DND-41 (cell line): Measurements from ENCODE around the gene RNASEH1.

ENCODE experiments used
- ATAC-seq: fragments of 200-7000 bp; cut with Tn5 transposase; 3 replicates; pipeline ENCODE4 v1.9.1; 2021; ENCODE audit warnings: low read depth; ENCODE audit not compliant: insufficient read depth
- DNase-seq: peaks from one replicate; pipeline ENCODE4 v3.0.0-alpha.2; 2020
- H2AFZ ChIP-seq: 2 replicates; pipeline ENCODE4 v1.6.0; 2012; ENCODE audit warnings: low read depth, low read length
- H3K27ac ChIP-seq: 2 replicates; pipeline ENCODE4 v1.5.1; 2012; ENCODE audit warnings: low read length, inconsistent platforms
- H3K27me3 ChIP-seq: fragments of 200-600 bp; sonication (generic); 2 replicates; pipeline ENCODE4 v1.6.0; 2012; ENCODE audit warnings: low read length, mild to moderate bottlenecking, inconsistent platforms; ENCODE audit not compliant: insufficient read depth, poor library complexity
- H3K36me3 ChIP-seq: 2 replicates; pipeline ENCODE4 v1.5.1; 2012; ENCODE audit warnings: low read length, inconsistent platforms; ENCODE audit not compliant: insufficient read depth
- H3K4me1 ChIP-seq: 2 replicates; pipeline ENCODE4 v1.5.1; 2012; ENCODE audit warnings: mild to moderate bottlenecking, low read length; ENCODE audit not compliant: insufficient read depth
- H3K4me2 ChIP-seq: 2 replicates; pipeline ENCODE4 v1.6.0; 2012; ENCODE audit warnings: mild to moderate bottlenecking, moderate library complexity, low read length, inconsistent platforms; ENCODE audit not compliant: insufficient read depth
- H3K4me3 ChIP-seq, 2 experiments: fragments of 200-600 bp in 1 of 2; shearing (Covaris generic) in 1 of 2; 2 replicates each; pipeline ENCODE4 v1.5.1; 2012 to 2016; ENCODE audit warnings: inconsistent platforms in 2 of 2, low read length in 2 of 2, mild to moderate bottlenecking in 2 of 2, low read depth in 1 of 2, moderate library complexity in 1 of 2
- H3K79me2 ChIP-seq: 2 replicates; pipeline ENCODE4 v1.6.0; 2012; ENCODE audit warnings: low read length, inconsistent platforms; ENCODE audit not compliant: insufficient read depth
- H3K9ac ChIP-seq: 2 replicates; pipeline ENCODE4 v1.6.0; 2012; ENCODE audit warnings: low read depth, mild to moderate bottlenecking, inconsistent platforms, low read length, moderate library complexity
- H3K9me3 ChIP-seq: 2 replicates; pipeline ENCODE4 v1.5.1; 2012; ENCODE audit warnings: low read length, moderate library complexity, mild to moderate bottlenecking, inconsistent platforms; ENCODE audit not compliant: insufficient read depth, severe bottlenecking
- H4K20me1 ChIP-seq: 2 replicates; pipeline ENCODE4 v1.6.0; 2012; ENCODE audit warnings: low read length; ENCODE audit not compliant: insufficient read depth
- CTCF ChIP-seq: IDR thresholded peaks from 2 replicates; pipeline ENCODE4 v1.5.1; 2012; ENCODE audit warnings: borderline replicate concordance, low read length, moderate library complexity, mild to moderate bottlenecking; ENCODE audit not compliant: poor library complexity, severe bottlenecking; ENCODE audit errors: extremely low read depth
- EZH2 ChIP-seq: IDR thresholded peaks from 3 replicates; pipeline ENCODE4 v1.6.1; 2012; ENCODE audit warnings: borderline replicate concordance, low read depth, mild to moderate bottlenecking, moderate library complexity, low read length, inconsistent platforms; ENCODE audit not compliant: severe bottlenecking

The RNASEH1 gene

GRCh38 chr2:3513026-3513810 is 44.9 kb downstream of the RNASEH1 start:
- no peak overlapping the region for H3K9ac ChIP-seq
- peaks cover 49% of the 10 kb centered on the region for H3K36me3 ChIP-seq
- peaks cover 21% of the 10 kb centered on the region for H3K79me2 ChIP-seq
- ATAC-seq (no peak), DNase-seq (no peak)
- peaks cover 4% of the 10 kb centered on the region for H3K9me3 ChIP-seq
- no peaks in the 10 kb centered on the region for H4K20me1 ChIP-seq
- H3K4me2 ChIP-seq: no peak overlapping the region
- no peaks in the 10 kb centered on the region for H3K27me3 ChIP-seq
- no peak overlapping the region for H3K27ac ChIP-seq
- no peak overlapping the region for H3K4me3 ChIP-seq
- H2AFZ ChIP-seq: no peak overlapping the region
- TF ChIP-seq CTCF (no peak), EZH2 (no peak)
- H3K4me1 ChIP-seq: peaks cover 12% of the 10 kb centered on the region; the same call in 1 of the 2 replicates

DNA sequence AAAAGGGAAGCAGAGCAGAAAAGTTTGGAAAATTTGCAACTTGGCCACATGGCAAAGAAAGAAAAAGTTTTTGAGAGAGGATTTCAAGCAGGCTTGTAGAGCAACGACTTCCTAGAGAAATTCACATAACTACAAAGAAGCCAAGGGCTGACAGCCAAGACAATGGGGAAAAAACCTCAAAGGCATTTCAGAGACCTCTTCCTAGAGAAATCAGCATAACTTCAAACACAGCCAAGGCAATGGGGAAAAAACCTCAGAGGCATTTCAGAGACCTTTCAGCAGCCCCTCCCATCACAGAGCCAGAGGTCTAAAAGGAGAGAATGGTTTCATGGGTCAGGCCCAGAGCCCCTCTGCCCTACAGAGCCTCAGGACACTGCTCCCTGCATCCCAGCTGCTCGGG is 46.0 kb downstream of the RNASEH1 start:
- TF ChIP-seq EZH2: no peak
- TF ChIP-seq CTCF: no peak
- no peak overlapping the region for H3K27ac ChIP-seq
- H3K4me3 ChIP-seq: no peak overlapping the region
- H3K79me2 ChIP-seq: peaks cover 9% of the 10 kb centered on the region
- no peak for DNase-seq
- no peak overlapping the region for H2AFZ ChIP-seq
- no peaks in the 10 kb centered on the region for H3K27me3 ChIP-seq
- no peak for ATAC-seq
- H3K9ac ChIP-seq: no peak overlapping the region
- H3K4me2 ChIP-seq: no peak overlapping the region
- H4K20me1 ChIP-seq: no peaks in the 10 kb centered on the region
- peaks cover 45% of the 10 kb centered on the region for H3K36me3 ChIP-seq
- H3K4me1 ChIP-seq: peaks cover 1% of the 10 kb centered on the region; the same call in 1 of the 2 replicates
- H3K9me3 ChIP-seq: peaks cover 4% of the 10 kb centered on the region

DNA sequence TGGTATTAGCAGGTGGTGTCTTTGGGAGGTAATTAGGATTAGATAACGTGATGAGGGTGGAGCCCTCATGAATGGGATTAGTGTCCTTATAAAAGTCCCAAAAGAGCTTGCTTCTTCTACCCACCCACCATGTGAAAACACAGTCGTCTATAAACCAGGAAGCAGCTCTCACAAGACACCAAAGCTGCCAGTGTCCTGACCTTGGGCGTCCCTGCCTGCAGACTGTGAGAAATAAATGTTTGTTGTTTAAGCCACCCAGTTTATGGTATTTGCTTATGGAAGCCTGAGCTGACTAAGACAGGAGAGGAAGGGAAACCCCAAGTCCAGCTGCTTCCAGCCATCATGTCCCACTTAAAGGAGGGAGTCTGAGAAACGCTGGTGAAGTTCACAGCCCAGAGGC is 52.4 kb downstream of the RNASEH1 start:
- Histone ChIP-seq H3K36me3 (peaks cover 52% of the 10 kb centered on the region), H3K4me1 (no peaks in the 10 kb centered on the region), H3K79me2 (peaks cover 12% of the 10 kb centered on the region), H2AFZ (no peak overlapping the region), H4K20me1 (no peaks in the 10 kb centered on the region), H3K4me2 (no peak overlapping the region), H3K9me3 (peaks cover 4% of the 10 kb centered on the region), H3K27me3 (no peaks in the 10 kb centered on the region), H3K27ac (no peak overlapping the region), H3K9ac (no peak overlapping the region), H3K4me3 (no peak overlapping the region)
- TF ChIP-seq CTCF (no peak), EZH2 (no peak)
- DNase-seq (no peak), ATAC-seq (no peak)
